ENCODE measurements around the gene HSFY2. TPM values are rescaled to one million over a fixed set of nuclear protein-coding genes. Genes with fewer than 3 reads are reported as not detected.

HSFY2 gene, protein sequence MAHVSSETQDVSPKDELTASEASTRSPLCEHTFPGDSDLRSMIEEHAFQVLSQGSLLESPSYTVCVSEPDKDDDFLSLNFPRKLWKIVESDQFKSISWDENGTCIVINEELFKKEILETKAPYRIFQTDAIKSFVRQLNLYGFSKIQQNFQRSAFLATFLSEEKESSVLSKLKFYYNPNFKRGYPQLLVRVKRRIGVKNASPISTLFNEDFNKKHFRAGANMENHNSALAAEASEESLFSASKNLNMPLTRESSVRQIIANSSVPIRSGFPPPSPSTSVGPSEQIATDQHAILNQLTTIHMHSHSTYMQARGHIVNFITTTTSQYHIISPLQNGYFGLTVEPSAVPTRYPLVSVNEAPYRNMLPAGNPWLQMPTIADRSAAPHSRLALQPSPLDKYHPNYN
- total RNA-seq: not detected in 2 replicates

DNA sequence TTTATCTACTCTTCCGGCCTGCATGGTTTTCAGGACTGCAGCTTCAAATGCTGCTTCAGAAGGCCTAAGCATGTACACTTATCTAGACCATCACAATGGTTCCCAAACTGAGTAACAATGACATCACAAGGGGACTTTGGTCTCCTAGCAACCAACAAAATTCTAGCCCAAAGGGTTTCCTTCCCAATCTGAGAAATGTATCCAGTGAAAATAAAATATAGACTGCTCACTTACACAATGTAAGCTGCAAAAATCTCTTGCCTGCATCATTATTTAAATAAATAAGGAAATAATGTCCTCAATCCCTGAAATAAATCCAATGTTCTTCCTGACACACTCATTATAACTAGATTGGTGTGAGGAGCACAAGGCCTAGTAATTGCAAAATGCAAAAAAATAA lies at the start of gene HSFY2:
TSS of gene HSFY2 (minus strand) at position 101 of the 400 bp plus-strand sequence. CDS start 117 bp downstream, outside the sequence.

Other genes with a start within 250 kb of the HSFY2 start
- not detected in 2 replicates for gene HSFY1, start 227.0 kb downstream of the HSFY2 start, total RNA-seq

All from mesangial cell (primary cell).